NT2/D1 (cell line): ENCODE measurements around the gene CNOT4.

Source experiments
- SUZ12 ChIP-seq: IDR thresholded peaks from 2 replicates; pipeline ENCODE4 v1.6.1; 2011; ENCODE audit not compliant: insufficient read length, insufficient read depth; ENCODE audit errors: extremely low read depth
- YY1 ChIP-seq: IDR thresholded peaks from 2 replicates; pipeline ENCODE4 v1.6.1; 2011; ENCODE audit not compliant: insufficient read length, insufficient read depth
- ZNF274 ChIP-seq: IDR thresholded peaks from 2 replicates; pipeline ENCODE4 v1.6.1; 2011; ENCODE audit warnings: mild to moderate bottlenecking, low read depth, low read length

DNA sequence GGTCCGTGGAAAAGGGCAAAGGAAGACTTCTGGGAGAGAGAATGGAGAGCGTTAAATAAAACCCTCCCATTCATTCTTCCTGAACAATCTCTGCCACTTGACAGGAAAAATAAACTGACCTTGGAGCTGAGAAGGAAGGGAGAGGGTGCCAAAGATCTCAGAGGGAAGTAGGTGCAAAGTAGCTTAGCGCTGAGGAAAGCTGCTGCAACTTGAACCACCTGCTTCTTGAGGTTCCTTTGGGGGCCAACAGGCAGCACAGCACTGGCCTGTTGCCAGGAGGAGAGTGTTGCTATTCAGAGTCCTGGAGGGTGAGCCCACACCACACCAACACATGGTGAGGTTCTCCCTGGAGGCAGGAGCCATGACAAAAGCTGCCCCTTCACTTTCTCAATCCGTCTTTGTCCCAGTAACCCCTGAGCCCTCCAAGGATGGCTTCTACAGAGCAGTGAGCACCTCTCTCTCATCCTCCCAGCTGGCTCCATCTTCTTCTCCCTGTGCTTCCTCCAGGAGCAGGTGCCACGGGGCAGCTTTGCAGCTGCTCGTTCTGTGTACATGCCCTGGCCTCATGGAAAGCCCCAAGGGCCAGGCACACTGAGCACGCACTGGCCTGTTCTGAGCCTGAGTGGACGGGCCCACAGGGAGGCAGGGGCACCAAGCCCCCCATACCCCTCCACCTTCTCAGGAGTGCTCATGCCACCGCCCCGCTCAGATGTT lies 174.9 kb downstream of the CNOT4 start:
- TF ChIP-seq YY1 (no peak), SUZ12 (no peak), ZNF274 (no peak)
